GM18498 (cell line): ENCODE data around the gene FCN2.

Experiments used
- ATAC-seq: cut with Tn5 transposase; IDR thresholded peaks from one replicate; pipeline ENCODE4 v1.9.1; 2021; ENCODE audit warnings: mild to moderate bottlenecking, moderate library complexity; ENCODE audit not compliant: unreplicated experiment

The FCN2 gene

DNA sequence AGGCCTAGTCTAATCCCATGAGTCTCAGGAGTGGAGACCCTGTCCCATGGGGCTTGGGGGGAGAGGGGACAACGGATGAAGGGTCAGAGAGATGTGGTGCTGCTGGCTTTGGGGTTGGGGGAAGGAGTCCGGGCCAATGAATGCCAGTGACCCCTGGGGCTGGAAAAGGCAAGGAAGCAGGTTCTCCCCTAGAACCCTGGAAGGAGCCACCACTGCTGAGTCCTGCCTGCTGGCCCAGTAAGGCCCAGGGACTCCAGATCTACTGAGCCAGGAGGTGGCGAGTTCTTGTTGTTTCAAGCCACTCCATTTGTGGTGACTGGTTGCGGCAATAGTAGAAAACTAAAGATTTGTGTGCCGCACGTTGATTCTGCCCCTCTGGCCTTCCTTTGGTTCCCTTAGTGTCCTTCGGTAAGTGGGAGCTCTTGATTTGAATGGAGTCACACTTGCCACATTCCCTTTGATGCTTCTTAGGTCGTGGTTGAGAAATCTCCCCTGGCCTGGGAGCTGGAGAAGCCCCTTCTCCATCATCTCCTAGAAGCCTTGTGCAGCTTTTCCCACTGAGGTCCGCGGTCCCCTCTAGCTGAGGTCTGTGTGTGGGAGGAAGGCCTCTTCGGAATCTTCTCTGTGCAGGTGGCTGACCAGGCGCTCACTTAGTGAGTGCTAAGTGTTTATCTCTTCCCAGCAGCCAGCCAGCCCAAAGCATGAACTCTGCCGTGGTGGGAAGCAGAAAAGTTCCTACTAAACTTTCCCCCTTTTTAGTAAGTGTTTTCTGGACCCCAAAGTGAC is 28.1 kb downstream of the FCN2 start:
- ATAC-seq = no peak

DNA sequence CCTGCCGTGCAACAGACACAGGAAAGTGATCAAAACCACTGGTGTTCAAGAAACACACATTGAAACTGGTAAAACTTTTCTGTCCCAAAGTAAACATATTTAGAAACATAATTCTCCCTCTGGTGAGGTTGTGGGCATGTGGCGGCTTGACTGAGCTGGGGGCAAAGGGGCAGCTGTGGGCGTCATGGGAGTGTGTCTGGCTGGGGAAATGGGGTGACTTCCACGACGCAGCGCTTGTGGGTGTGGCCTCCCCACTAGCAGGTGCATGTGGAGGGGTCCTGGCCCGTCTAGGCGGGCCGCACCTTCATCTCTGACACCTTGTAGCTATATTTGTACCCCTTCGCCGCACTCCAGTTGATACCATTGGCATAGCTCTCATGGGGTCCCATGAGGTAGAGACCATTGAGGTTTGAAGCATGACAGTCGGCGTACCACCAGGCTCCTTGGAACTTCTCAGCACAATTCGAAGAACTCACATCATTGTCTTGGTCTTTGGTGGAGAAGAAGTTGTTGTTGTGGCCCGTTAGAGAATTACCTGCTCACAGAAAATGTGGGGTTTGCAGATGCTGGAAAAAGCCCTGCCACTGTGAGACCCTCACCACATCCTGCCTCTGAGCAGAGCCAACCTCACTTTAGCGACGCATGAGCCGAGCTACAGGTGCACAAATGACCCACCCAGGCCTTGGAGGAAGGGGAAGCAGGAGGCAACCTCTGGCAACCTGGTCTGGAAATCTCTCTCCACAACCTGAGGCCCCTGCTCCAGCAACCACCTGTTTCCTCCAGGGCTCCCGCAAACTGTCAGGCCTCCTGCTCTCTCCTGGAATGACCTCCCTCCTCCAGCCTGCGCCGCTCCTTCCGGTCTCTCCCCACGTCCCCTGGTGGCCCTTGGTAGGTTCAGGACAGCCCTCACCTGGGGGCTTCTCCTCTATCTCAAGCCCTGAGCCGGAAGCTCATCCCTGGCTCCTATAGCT is 29.2 kb downstream of the FCN2 start:
- no peak for ATAC-seq

DNA sequence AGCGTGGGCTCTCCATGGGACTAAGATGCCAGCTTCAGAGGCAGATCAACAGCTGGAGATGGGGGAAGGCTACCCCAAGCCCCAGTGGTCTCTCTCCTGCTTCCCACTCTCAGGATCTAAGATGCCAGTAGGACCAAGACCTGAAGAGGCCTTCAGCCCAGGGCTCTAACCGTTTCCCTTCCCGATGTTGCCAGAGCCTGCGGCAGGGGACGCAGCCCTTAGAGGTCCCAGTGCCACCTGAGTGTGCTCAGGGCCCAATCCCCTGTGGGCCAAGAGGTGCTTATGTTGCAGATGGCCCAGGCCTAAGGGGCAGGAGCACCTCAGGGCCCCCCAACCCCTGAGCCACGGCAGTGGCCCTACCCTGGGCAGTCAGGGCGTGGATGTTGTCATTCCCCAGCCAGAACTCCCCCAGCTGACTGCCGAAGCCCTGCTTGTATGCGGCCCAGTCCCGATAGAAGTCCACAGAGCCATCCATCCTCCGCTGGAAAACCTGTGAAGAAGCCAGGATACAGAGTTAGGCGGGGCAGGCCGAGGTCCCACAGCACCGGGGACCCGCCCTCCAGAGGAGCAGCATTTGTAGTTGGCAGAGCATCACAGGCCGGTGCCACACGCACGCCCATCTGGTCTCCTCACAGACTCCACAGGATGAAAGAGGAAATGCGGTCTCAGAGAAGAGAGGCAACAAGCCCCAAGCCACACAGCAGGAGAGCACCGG is 31.7 kb downstream of the FCN2 start:
- no peak for ATAC-seq

DNA sequence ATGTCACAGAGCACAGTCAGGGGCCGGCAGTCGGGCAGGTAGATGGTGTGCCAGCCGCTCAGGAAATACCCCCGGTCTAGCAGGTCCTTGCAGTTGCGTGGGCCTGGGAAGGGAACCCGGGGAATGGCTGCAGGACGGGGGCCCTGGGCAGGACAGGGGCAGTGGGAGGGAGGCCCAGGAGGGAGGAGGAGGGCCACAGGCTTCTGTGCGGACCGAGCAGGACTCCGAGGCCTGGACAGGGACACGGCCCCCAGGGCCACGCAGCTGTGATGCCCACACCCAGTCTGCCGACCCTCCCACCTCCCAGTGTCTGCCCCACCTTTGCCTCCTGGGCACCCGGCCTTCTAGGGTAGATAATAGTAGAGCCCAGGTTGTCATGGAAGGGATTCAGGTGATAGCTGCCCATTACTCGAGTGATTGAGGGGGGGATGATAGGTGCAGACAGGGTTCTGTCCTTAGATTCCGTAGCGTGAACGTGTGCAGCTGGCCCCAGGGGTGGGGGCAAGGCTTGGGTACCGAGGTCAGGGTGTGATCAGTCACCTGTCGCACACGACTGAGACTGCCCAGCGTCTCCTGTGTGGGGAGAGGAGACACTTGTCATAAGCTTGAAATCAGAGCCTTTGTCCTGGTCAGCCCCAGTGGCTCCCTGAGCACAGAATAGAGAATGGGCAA is 32.6 kb downstream of the FCN2 start:
- no peak for ATAC-seq

DNA sequence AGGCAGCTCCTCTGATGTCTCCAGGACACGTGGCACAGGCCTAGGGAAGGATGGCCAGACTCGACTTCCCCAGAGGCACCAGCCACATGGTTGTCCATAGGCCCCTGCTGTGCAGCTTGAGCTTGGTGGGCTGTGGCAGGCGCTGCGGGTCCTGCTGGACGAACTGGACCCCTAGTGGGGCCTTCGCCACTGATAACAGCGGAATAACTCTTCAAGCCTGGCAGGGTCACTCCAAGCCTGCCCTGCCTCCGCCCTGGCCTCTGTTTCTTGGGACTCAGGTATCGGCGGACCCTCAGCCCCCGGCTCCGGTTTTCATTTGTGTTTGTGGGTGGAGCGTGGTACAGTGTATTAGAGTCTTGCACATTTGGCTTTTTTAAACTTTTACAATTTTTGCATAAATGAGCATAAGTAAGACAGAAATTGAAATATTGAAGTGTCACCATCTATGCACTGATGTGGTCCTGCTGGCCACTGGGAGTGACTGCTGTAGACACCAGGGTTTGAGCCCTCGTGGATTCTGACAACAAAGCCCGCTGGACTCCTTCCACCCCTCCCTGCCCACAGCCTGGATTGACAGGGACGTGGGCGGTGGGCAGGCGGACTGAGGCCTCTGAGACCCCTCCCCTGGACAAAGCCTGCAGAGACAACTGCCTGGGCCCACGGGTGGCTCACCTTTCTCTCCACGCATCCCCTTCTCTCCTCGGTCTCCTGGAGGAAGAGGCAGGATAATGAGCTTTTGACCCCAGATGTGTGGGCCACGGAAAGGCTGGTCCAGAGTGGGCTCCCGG is 33.3 kb downstream of the FCN2 start:
- ATAC-seq = no peak

DNA sequence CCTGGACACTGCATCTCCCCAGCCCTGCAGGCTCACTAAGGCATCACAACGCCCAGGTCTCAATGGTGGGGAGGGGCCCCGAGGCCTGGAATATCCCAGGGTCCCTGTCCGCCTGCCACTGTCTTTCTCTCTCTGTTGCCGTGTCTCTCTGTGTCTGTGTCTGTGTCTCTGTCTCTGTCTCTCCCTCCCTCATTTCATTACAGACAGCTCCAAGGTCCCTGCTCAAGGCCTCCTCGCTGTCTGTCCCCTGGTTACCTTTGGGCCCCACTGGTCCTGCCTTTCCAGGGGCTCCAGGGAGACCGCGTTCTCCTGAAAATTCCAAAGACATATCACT is 33.9 kb downstream of the FCN2 start:
- ATAC-seq = no peak

DNA sequence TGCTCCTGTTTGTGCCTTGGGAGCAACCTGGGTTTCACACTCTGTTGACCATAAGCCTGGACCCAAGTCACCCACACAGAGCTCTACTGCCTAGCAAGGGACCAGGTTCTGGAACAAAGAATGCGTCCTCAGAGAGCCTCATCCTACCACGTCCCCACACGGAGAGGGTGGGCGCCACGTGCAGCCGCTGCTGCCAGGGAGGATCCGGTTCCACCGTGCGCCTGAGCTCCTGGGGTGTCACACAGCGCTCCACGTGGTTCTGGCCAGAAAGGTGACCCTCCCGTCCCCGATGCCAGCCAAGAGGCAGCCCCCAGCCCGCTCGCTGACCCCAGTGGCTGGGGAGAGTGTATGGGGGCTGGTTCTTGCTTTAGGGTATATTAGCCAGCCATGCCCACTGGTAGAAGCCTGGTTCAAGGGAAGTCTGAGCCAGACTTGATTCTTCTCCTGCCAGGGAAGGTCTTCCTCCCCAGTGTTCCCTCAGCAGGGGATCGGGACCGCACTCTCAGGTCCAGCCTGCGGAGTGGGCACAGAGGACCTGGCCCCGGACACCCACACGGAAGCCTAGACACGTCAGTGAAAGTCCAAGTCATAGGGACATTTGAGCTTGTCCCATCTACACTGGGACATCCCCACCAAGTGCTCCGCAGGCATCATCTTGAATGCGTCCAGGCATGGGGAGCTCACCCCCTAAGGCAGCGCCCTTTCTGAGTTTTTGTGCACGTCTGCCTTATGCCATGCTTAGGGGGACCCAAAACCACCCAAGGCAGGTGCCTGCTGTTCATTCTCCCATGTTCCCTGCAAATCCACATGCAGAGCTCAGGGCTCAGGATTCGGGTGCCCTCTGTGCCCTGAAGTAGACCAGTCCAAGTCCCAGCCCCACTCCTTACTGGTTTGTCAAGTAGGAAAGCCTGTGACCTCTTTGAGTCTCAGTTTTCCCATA is 34.7 kb downstream of the FCN2 start:
- no peak for ATAC-seq

DNA sequence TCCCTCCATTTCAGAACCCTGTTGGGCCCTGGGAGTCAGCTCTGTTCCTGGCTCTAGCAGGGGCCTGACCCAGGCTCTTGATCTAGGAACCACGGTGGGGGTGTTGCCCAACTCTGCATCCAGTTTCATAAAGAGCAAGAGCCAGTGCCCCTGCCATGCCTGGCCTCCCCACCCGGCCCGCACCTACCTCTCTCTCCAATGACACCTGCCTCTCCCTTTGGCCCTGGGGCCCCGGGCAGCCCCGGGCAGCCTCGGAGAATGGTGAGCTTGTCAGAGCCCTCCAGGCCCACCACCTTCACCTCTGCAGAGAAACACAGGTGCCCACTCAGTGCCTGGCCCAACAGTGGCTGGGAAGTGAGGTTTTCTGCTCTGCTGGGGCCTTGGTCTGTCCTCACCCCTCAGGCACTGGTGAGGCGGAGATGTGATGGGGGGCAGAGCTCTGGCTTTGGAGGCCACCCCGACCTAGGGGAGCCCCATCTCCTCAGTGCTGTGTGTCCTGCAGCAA is 35.6 kb downstream of the FCN2 start:
- ATAC-seq = no peak

DNA sequence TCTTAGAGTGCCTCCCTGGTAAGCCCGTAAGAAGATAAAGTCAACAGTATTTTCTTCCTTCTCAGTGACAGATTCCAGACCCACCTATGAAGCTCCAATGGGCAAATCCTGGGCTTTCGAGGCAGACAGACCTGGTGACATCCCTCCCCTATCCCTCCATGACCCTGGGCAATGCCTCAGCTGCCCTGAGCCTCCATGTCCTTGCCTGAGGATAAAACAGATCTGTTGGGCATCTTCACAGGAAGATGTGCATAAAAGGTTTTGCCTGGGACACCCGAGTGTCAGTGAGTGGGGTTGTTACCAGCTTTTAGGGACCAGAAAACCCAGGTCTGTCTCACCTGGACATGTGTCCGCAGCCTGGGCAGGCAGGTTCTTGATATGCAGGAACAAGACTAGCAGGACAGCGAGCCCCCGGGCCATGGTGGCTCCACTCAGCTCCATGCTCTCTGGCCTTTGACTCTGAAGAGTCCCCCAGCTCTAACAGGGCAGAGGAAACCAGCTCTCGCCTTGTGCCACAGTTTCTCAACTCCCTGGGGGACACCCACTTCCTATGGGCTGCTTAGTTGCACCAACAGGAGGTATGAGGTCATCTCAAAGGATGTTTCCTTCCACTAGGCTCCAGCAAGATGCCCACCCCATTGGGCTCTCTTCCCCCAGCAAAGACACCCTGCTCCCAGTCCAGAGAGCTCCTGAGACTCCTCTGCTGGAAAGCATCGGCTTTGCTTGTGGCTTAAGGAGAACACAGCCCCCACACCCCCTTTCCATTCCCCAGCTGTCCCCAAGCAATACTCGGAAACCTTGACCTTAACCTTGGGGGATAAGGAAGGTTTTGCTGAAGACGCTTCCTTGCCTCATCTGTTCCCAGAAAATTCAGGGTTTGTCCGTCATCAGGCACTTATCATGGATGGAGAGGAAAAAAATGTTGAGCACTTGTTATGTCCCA is 37.1 kb downstream of the FCN2 start, which contains the start of gene FCN1:
TSS of gene FCN1 (minus strand) at position 482 of the 943 bp plus-strand sequence. CDS start at position 441, 41 bp downstream.
- no peak for ATAC-seq

DNA sequence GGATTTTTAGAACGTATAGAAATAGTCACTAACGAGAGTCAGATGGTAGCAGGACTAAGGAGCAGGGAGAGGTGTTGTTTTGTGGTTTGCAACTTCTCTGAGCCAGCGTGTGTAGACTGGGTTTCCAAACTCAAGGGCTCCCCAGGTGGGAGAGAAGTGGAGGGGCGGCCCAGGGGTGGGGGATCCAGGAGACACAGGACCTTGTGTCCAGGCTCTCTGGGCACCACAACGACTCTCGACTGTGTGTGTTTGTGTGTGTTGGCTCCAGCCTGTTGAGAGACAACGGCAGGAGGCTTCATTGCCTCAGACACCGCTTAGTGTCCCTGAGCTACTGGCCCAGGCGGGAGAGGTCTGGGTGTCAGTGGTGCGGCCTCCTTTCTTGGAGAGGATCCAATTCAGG is 38.0 kb downstream of the FCN2 start:
- no peak for ATAC-seq

DNA sequence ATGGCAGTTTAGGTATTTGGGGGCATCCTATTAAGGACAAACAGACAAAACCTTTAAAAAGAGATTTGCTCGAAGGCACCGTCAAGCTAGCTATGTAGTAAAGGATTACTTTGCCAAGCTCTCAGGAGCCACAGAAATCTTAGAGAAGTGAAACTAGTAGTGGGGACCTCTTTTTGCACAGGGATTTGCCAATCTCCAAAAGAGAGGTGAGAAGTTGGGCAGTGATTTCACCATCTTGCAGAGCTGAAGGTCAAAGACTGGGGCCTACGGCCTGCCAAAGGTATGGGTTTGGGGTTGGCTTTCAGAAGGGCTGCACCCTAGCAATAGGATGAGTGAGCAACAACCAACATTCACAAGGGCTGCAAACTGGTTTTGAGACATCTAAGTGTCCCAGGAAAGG is 38.7 kb downstream of the FCN2 start:
- no peak for ATAC-seq

DNA sequence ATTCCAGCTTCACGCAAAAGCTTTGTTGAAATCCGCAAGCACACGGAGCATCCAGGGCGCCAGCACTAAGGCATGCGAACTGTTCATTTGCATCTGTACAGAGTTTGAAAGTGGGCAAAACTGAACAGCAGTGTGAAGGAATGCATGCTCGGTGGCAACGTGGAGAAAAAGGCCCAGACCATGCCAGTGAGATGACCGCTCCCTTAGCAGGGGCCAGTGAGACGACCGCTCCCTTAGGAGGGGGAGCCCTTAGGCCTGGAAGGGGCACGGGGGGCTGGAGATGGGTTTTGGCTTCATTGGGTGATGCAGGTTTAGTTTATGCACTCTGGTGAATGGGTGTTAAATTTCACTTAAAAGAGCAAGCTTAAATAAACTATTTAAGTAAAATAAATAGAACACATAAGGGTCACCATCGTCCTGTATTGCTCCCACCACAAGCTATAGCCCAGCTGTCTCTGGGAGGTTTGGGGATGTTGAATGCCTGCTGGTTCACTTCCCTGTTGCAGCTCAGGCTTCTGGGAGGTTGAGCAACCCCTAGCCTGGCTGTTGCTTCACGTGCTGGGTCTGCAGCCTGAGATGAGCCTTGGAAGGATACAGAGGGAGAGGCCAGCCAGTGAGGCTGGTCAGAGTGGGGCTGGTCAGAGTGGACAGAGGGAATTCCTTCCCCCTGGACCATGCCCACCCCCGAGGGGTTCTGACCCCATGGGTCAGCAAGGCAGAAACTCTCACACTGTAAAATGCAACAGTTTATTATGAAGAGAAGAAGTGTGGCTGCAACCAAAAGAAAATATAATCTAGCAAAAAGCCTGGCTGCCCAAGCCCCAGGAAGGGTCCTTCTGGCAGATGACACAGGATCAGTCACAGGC is 41.7 kb downstream of the FCN2 start:
- ATAC-seq = no peak

DNA sequence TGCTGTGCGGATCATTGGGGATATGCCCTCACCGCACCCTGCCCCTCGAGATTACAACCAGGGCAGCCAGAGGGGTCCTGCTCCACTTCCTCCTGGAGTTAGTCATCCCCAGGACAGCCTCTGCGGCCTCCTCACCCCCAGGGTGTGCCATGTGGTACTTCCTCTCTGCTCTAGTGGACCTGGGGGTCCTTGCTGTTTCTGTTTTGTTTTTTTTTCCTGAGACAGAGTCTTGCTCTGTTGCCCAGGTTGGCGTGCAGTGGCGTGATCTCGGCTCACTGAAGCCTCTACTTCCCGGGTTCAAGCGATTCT is 42.3 kb downstream of the FCN2 start:
- no peak for ATAC-seq

DNA sequence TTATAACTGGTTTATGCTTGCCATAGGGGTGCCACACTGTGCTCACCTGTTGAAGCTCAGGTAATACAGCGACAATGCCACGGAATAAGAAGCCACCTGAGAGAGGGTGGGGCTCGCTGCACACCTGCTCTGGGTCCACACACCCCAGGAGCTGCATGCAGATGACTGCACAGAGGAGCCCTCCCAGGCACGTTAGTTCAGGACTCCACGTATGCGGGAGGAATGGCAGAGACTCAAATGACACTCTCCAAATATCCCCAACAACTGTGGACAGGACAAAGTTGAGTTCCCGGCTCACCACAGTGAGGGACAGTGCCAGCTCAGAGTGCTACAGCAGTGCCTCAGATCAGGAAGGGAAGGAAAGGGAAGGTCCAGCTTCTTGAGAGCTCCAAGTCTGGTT is 42.9 kb downstream of the FCN2 start:
- no peak for ATAC-seq

DNA sequence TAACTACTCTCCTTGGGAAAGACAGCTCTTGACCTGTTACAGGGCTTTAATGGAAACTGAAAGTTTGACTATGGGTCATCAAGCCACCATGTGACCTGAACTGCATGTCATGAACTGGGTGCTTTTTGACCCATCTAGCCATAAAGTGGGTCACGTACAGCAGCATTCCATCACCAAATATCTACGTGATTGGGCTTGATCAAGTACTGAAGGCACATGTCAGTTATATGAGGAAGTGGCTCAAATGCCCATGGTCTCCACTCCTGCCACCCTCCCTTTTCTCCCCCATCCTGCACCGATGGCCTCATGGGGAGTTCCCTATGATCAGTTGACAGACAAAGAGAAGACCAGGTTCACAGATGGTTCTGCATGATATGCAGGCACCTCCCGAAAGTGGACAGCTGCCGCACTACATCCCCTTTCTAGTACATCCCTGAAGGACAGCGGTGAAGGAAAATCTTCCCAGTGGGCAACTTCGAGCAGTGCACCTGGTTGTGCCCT is 44.5 kb downstream of the FCN2 start:
- no peak for ATAC-seq

DNA sequence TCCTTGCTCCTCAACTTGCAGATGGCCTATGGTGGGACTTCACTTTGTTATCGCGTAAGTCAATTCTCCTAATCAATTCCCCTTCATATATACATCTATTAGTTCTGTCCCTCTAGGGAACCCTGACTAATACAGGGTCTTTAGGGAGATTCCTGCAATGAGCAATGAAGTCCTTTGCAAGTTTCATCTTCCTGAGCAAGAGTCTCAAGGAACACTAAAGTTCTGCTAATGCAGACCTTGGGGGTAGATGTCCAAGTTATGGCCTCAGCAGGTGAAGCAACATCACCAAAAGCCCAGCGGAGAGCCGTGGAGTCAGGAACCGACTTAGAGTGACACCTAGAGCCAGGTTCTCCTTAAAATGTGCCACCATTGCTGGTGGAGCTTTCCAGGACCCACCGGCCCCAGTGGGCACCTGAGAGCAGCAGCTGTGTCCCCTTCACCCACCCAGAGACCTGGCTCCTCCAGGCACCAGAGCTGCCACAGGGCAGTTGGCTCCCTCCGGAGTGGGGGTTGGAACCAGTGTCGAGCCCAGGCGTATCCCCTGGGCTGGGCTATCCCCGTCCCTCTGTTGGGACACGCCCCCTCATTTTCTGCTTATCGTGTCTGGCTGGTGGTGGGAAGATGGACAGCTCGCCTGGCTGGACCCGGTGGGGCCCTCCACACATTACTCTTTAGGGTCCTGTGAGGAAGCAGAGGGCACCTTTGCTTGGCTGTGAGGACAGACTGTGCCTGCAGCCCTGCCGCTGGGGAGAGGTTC is 48.0 kb downstream of the FCN2 start:
- ATAC-seq = no peak
